ENCODE results near the gene TNFRSF18.

Gene TNFRSF18

GRCh38 chr1:1210726-1211540 is 4.5 kb upstream of the TNFRSF18 start:
- DNase-seq: no peak

DNA sequence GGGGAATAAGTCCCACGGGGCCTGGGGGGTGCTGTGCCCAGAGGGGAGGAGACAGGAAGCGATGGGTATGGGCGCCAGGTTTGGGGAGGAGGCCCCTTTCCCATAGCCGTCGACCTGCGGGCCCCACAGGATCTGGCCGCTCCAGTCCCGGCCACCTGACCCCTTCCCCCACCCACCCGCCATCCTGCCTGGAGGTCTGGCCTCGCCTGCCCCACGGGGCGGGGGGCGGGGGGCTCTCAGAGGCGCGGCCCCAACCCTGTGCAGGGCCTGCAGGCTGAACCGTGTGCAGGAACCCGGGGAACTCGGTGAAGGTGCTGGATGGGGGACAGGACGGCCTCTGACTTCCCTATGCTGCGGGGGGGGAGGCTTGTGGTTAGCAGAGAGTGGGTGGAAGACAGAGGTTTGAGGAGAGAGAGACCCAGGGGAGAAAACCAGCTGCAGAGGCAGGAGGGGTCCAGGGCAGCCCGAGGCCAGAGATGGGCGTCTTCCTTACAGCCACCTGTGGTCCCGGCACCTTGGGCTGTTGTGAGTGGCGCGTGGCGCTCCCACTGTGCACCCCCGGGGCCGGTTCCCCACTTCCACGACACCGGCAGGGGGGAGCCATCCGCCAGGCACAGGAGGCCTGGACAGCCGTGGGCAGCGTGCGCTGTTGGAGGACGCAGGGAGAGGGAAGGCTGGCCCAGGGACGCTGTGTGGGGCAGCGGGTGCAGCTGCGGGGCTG is 2.5 kb upstream of the TNFRSF18 start:
- no peak for DNase-seq

- no peak for DNase-seq
These were observed 1.1 kb upstream of the TNFRSF18 start for GRCh38 chr1:1207571-1207892.

- no peak for DNase-seq
These were observed 657 bp upstream of the TNFRSF18 start for GRCh38 chr1:1206966-1207531.

- DNase-seq: no peak
These were observed 520 bp downstream of the TNFRSF18 start for GRCh38 chr1:1205769-1206375.

DNA sequence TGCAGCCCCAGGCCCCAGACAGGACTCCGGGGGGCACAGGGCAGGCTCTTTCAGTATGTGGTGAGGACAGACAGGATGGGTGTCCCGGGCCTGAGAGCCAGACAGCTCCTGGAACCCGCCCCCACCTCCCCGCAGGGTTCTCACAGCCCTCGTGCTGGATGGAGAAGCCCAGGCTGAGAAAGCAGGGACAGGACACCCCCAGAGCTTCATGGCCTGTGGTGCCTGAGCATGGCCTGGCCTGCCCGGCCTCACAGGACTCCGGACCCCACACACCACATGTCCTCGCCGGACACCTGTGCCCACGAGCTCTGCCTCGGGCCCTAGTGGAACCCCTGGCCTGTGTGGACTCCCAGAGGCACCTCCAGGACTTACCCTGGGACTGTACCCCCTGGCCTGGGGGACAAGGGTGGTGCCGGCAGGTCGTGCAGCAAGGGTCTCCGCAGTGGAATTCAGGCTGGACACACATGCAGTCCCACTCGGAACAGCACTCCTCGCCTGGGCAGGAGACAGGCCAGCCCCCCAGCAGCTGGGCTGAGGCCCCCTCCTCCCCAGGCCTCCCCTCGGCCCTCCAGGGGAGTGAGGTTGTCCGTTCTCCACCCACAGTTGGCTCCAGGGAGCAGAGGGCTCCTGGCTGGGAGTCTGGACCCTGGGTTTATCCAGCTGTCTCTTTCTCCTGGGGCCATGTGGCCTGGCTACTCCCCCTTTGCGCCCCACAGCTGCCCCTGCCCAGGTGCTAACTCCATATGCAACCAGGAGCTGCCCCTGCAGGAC is 1.2 kb downstream of the TNFRSF18 start:
- peak; percentile 2 for DNase-seq

DNA sequence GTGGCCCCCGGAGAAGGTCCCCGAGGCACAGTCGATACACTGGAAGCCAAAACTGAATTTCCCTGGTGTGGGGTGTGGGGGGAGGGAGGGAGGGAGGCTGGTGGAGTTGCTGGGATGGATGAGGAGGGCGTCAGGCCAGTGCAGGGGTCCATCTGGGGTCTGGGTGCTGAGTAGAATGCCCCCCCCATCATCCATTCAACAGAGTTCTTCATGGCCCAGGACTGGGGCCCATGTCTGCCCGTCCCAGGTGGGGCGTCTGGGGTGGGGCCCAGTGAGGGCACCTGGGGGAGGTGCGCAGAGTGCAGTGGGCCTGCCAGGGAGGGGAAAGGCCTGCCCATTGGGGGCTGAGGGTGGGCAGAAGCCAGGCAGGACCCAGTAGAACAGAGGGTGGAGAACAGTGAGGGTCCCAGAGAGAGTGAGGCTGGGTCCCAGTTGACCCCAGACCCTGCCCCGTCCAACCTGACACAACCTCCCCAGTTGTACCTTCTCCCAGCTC is 1.9 kb downstream of the TNFRSF18 start:
- DNase-seq: peak; percentile 0

DNA sequence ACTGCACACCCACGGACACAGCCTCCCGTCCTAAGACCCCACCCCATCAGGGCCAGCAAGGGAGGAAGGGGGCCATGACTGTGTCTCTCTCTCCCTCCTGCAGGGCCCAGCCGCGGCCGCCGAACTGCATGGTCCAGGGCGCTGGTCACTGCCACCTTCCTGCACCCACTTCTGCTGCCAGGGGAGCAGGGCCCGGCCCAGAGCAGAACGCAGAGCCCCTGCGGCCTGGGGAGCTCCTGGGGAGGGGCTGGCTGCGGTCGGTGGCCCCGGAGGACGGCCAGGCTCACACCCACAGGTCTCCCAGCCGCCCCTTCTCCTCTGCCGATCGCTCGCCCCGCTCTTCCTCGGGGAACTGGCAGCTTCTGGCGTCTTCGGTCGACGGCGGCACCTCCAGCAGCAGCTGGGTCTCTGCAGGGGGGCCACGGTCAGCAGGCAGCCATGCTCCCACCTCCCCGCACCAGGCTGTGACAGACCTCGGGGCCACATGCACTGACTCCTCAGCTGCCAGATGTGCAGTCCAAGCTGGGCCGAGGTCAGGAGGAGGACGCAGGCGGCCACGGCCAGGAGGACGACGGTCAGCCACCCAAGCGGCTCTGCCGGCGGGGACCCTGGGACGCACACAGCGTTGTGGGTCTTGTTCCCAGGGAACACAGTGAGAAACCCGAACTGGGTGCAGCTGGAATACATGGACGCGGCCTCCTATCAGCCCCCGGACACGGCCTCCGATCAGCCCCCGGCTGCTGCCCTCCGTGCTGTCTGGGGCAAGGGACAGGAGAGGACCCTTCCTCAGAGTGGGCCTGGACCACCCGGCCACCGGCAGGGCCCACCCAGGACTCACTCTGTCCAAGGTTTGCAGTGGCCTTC is 2.6 kb downstream of the TNFRSF18 start:
- no peak for DNase-seq

DNA sequence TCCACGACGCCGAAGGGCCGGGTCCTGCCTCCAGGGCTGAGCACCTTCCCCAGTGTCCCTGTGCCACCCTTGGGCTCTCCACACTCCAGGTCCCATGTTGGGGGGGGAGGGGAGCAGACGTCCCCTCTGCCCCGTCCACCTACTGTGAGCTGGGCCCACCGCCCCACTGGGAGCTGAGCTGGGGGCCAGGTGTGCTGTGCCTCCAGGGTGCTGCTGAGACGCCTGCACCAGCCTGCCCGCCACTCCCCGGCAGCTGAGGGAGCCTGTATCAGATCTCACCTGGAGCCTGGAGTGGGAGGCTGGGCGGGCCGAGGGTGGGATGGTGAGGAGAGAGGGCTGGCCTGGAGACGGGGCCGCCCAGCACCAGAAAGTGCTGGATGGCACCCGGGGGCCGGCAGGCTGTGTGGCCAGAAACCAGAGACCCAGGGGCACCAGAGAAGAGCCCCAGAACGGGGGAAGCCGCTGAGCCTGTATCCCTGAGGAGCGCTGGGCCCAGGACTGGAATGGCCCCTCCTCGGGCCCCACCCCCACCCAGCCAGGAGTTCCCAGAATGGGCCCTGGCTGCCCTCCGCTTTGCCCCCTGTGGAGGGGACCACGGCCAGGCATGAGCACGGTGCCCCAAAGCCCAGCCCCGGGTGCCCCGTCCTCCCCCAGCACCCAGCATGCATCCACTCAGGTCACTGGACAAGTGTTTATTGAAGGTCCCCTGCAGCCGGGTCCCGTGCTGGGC is 3.4 kb downstream of the TNFRSF18 start:
- DNase-seq: peak; percentile 6

DNA sequence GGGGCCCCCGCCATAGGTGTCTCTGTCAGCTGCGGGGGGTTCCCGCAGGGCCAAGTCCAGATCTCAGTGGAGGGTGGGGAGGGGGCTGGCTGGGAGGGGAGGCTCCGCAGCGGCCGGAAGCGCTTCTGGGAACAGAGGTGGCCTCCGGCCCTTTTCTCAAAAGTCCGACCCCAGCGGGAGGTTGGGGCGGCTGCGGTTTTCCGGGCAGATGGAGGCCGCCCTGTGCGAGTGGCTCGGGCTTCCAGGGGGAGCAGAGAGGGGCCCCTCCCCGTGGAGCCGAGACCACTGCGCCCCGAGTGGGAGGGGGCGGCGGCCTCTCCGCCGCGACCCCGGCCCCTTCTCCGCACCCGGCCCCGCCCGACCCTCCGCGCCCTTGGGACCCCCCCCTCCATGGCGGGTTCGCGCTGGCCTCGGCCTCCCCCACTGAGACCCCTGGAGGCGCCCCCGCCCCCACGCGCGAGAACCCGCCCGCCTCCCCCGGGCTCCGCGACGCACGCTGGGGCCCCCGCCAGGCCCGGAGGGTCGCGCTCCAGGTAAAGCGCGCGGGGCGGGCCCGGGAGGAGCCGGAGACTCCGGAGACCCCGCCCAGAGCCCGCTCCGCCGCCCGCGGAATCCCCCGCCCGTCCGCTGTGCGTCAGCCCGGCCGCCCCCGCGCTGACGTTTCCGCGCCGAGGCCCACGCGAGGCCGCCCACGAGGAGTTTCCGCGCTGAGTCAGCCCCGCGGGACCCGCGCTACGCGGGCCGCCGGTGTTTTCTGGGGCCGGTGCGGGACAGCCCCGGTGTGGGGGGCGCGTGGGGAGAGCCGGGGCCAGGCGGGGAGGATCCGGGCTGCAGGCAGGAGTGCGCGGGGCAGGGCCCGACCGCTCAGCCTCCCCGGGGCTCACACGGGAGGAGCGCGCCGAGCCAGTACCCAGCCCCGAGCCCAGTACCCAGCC is 5.2 kb downstream of the TNFRSF18 start:
- DNase-seq: peak; percentile 88

DNA sequence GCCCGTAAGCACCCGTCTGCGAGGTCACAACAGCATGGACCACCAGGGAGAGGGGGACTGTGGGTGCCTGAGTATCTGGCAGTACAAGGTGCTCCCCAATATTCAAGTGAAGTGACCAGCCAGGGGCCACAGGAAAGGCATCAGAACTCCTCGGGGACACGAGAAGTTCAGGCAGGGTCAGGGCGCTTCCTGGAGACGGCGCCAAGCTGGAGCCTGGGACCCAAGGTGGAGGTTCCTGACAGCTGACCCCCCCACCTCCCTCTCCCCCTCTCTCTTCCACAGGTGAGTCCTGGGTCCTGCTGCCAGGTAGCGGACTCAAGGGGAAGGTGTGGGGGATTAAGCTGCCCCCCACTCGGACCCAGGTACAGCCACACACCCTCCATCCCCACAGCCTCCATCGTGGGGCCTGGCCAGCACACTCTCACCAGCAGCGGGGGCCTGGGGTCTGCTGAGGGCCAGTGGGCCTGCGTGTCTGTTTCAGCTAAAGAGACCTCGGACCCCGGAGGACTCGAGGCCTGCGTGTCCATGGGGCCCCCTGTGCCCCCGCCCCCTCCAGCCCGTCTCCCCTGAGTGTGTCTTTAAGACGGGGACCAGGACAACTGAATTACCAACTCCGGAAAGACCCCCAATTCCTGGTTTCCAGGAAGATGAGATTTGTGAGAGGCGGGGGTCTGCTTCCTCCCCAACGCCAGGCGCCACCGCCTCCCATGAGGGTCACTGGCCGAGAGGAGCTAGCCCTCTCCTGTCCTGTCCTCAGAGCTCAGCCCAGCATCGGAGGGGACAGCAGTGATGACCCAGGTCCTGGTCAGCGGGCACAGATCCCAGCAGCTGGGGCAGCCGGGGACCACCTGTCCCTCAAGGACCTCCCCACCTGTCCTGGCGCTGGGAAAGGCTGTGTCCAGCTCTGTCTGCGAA is 6.2 kb downstream of the TNFRSF18 start:
- DNase-seq: peak; percentile 1

- DNase-seq: no peak
These were observed 7.0 kb downstream of the TNFRSF18 start for GRCh38 chr1:1199141-1199960.

DNA sequence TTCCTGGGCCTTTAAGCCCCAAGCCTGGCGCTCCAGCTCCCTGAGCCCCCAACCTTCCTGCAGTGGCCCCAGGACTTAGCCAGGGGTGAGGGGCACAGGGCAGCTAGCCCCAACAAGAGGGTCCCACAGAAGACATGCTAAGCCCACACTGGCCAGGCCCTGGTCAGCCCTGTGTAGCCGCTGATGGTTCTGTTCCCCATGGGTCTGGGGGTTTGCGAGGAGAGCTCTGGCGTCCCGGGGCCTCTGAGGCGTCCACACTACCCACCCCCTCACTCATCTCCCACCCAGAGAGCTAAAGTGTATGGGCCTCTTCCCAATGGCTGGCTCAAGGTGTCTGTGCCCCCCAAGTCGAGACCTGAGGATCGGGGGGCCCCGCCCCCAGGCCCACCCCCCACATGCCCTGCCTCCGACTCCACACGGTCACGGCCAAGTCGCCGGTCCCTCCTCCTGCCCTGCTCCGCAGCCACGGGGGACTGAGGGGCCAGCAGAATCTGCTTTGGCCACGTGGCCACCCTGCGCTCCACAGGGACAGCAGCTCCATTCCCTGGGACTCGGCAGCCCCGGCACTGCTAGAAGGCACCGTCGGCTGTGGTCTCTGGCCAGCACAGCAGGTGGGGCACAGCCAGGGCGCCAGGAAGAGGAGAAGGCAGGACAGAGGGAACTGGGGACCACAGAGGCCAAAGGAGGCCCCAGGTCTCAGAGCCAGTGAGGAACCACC is 7.8 kb downstream of the TNFRSF18 start:
- DNase-seq: peak; percentile 0

DNA sequence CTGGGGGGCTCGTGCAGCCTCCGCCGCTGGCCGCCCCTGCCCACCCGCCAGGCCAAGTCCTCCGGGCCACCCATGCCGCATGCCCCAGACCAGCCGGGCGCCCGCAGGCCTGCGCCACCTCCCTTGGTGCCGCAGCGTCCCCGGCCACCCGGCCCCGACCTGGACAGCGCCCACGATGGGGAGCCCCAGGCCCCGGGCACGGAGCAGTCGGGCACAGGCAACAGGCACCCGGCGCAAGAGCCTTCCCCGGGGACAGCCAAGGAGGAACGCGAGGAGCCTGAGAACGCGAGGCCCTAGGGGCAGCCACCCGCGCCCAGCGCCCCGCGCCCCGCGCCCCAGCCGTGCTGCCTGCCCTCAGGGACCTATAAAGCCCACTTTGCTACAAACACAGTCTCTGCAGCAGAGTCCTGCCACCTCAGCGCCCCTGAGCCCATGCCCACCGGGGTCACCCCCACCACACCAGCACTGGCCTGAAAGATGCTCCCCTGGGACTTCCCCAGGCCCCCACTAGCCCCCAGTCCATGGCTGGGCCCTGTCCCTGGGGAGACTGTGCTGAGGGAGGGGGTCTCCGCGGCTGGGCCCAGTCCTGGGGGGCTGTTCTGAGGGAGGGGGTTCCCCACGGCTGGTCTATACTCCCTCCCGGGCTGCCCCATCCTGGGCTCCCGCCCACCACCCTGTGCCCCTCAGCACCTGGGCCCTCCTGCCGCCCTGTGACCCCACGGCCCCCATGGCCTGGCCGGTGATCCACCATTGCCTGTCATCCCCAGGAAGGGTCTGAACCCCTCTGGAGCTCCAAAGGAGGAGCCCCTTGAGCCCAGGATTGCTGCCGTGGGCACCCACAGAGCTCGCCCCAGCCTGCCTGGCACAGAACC is 8.6 kb downstream of the TNFRSF18 start:
- DNase-seq: peak; percentile 1

GRCh38 chr1:1197188-1197500 is 9.2 kb downstream of the TNFRSF18 start:
- no peak for DNase-seq
